ENCODE results near the gene NCOA7.

Gene NCOA7

GRCh38 chr6:125955973-125956372 is 165.2 kb downstream of the NCOA7 start:
- Histone ChIP-seq H3K4me1 (ENCODE audit: insufficient read depth, low read length) (peaks cover 25% of the 10 kb centered on the region), H3K27me3 (ENCODE audit: insufficient read depth, low read length, poor library complexity) (no peaks in the 10 kb centered on the region), H4K20me1 (ENCODE audit: insufficient read depth, low read length) (no peaks in the 10 kb centered on the region), H3K27ac (ENCODE audit: low read length) (peak overlapping the region; percentile 64), H3K4me3 (ENCODE audit: low read depth in 1 of 2, low read length in 2 of 2) (peak overlapping the region; percentile 30 to 92; a peak in 3 of 4 replicates), H3K9ac (ENCODE audit: low read depth, low read length) (peak overlapping the region; percentile 93), H3K4me2 (ENCODE audit: insufficient read depth, low read length) (peak overlapping the region; percentile 79), H3K9me3 (ENCODE audit: insufficient read depth, low read length, severe bottlenecking) (peaks cover 8% of the 10 kb centered on the region), H2AFZ (ENCODE audit: low read depth, low read length) (peak overlapping the region; percentile 65), H3K36me3 (ENCODE audit: insufficient read depth, low read length) (peaks cover 3% of the 10 kb centered on the region; the same call in 1 of the 2 replicates), H3K79me2 (ENCODE audit: insufficient read depth, low read length) (peaks cover 39% of the 10 kb centered on the region)
- DNase-seq (no peak), ATAC-seq (ENCODE audit: insufficient read depth, low read depth) (no peak)
- TF ChIP-seq, protein P1, sequence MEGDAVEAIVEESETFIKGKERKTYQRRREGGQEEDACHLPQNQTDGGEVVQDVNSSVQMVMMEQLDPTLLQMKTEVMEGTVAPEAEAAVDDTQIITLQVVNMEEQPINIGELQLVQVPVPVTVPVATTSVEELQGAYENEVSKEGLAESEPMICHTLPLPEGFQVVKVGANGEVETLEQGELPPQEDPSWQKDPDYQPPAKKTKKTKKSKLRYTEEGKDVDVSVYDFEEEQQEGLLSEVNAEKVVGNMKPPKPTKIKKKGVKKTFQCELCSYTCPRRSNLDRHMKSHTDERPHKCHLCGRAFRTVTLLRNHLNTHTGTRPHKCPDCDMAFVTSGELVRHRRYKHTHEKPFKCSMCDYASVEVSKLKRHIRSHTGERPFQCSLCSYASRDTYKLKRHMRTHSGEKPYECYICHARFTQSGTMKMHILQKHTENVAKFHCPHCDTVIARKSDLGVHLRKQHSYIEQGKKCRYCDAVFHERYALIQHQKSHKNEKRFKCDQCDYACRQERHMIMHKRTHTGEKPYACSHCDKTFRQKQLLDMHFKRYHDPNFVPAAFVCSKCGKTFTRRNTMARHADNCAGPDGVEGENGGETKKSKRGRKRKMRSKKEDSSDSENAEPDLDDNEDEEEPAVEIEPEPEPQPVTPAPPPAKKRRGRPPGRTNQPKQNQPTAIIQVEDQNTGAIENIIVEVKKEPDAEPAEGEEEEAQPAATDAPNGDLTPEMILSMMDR (IDR thresholded peaks at IDR 0.05; ENCODE audit: borderline replicate concordance, extremely low read depth, low read length, poor library complexity, severe bottlenecking), result no peak
- TF ChIP-seq EZH2 (IDR thresholded peaks at IDR 0.05; ENCODE audit: borderline replicate concordance, low read depth, low read length, severe bottlenecking), result no peak

- Histone ChIP-seq H3K27me3 (ENCODE audit: insufficient read depth, low read length, poor library complexity) (no peaks in the 10 kb centered on the region), H3K27ac (ENCODE audit: low read length) (peak within 1 kb of the TSS; percentile 88), H2AFZ (ENCODE audit: low read depth, low read length) (peak within 1 kb of the TSS; percentile 93), H3K36me3 (ENCODE audit: insufficient read depth, low read length) (peaks cover 3% of the 10 kb centered on the region; the same call in 1 of the 2 replicates), H3K4me2 (ENCODE audit: insufficient read depth, low read length) (peak within 1 kb of the TSS; percentile 79), H4K20me1 (ENCODE audit: insufficient read depth, low read length) (no peaks in the 10 kb centered on the region), H3K4me1 (ENCODE audit: insufficient read depth, low read length) (peaks cover 25% of the 10 kb centered on the region), H3K9me3 (ENCODE audit: insufficient read depth, low read length, severe bottlenecking) (peaks cover 8% of the 10 kb centered on the region), H3K4me3 (ENCODE audit: low read depth in 1 of 2, low read length in 2 of 2) (peak within 1 kb of the TSS; percentile 77 to 92), H3K79me2 (ENCODE audit: insufficient read depth, low read length) (peaks cover 44% of the 10 kb centered on the region), H3K9ac (ENCODE audit: low read depth, low read length) (peak within 1 kb of the TSS; percentile 93)
- peak; percentile 96 for DNase-seq
- peak; percentile 85 for ATAC-seq (ENCODE audit: insufficient read depth, low read depth)
- no peak for TF ChIP-seq EZH2 (IDR thresholded peaks at IDR 0.05; ENCODE audit: borderline replicate concordance, low read depth, low read length, severe bottlenecking)
- TF ChIP-seq, protein P1 (IDR thresholded peaks at IDR 0.05; ENCODE audit: borderline replicate concordance, extremely low read depth, low read length, poor library complexity, severe bottlenecking), result peak; percentile 97
Measured at GRCh38 chr6:125956506-125957390, 166.0 kb downstream of the NCOA7 start, which contains the start of gene HINT3. Gene HINT3, plus strand, starts transcription at chr6:125956770. Its CDS starts 208 bp downstream, at chr6:125956978.

DNA sequence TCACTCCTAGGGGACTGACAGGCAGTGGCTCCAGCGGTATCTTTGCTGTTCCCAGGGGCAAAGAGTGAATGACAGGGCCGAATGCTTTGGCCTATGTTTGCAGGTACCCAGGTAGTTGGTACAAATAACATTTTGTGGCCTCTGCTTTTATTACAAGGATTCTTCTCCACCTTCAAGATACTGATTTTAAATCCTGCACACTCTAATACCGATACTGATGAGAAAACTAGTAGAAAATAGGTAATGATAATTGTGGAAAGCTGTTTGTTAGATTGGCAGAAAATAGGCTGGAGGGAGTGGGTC is 166.6 kb downstream of the NCOA7 start:
- H3K79me2 ChIP-seq (ENCODE audit: insufficient read depth, low read length), result peaks cover 47% of the 10 kb centered on the region
- no peaks in the 10 kb centered on the region for H3K27me3 ChIP-seq (ENCODE audit: insufficient read depth, low read length, poor library complexity)
- DNase-seq, result no peak
- H3K27ac ChIP-seq (ENCODE audit: low read length), result peak overlapping the region; percentile 88
- H4K20me1 ChIP-seq (ENCODE audit: insufficient read depth, low read length), result no peaks in the 10 kb centered on the region
- peak overlapping the region; percentile 93 for H2AFZ ChIP-seq (ENCODE audit: low read depth, low read length)
- H3K4me3 ChIP-seq (ENCODE audit: low read depth in 1 of 2, low read length in 2 of 2), result peak overlapping the region; percentile 77 to 92
- H3K4me2 ChIP-seq (ENCODE audit: insufficient read depth, low read length), result peak overlapping the region; percentile 79
- peak overlapping the region; percentile 93 for H3K9ac ChIP-seq (ENCODE audit: low read depth, low read length)
- peaks cover 3% of the 10 kb centered on the region; the same call in 1 of the 2 replicates for H3K36me3 ChIP-seq (ENCODE audit: insufficient read depth, low read length)
- TF ChIP-seq, protein P1 (IDR thresholded peaks at IDR 0.05; ENCODE audit: borderline replicate concordance, extremely low read depth, low read length, poor library complexity, severe bottlenecking), result no peak
- no peak for TF ChIP-seq EZH2 (IDR thresholded peaks at IDR 0.05; ENCODE audit: borderline replicate concordance, low read depth, low read length, severe bottlenecking)
- ATAC-seq (ENCODE audit: insufficient read depth, low read depth), result no peak
- peaks cover 8% of the 10 kb centered on the region for H3K9me3 ChIP-seq (ENCODE audit: insufficient read depth, low read length, severe bottlenecking)
- H3K4me1 ChIP-seq (ENCODE audit: insufficient read depth, low read length), result peaks cover 25% of the 10 kb centered on the region

All from DND-41 (cell line).